Esophagus muscularis mucosa (tissue), 4 donors: ENCODE results near the gene HESX1. TPM values are rescaled to one million over a fixed set of nuclear protein-coding genes. Genes with fewer than 3 reads are reported as not detected.

Experiments used
- DNase-seq: peaks from one replicate; pipeline ENCODE4 v3.0.0-alpha.2; 2017; ENCODE audit errors: extremely low spot score
- H3K27ac ChIP-seq, 4 donors: fragments of 200-600 bp; sonication (generic); replicated peaks in 1 of 4; 1 replicate in 3 of 4; 2 replicates in 1 of 4; pipeline ENCODE4 v1.5.1; 2016 to 2019; ENCODE audit warnings: mild to moderate bottlenecking in 1 of 4
- H3K27me3 ChIP-seq, 4 donors: fragments of 200-600 bp; sonication (generic); one replicate each; pipeline versions ENCODE4 v1.5.1 to v1.6.0; 2016 to 2019
- H3K36me3 ChIP-seq, 4 donors: fragments of 200-600 bp; sonication (generic); one replicate each; pipeline ENCODE4 v1.5.1; 2016 to 2019
- H3K4me1 ChIP-seq, 4 donors: fragments of 200-600 bp; sonication (generic); one replicate each; pipeline ENCODE4 v1.5.1; 2016 to 2019
- H3K4me3 ChIP-seq, 4 donors: fragments of 200-600 bp; sonication (generic); 1 replicate in 2 of 4; 2 replicates in 2 of 4; pipeline ENCODE4 v1.5.1; 2016 to 2019; ENCODE audit warnings: mild to moderate bottlenecking in 4 of 4, moderate library complexity in 1 of 4
- H3K9me3 ChIP-seq, 4 donors: fragments of 200-600 bp; sonication (generic); 1 replicate in 3 of 4; 2 replicates in 1 of 4; pipeline ENCODE4 v1.5.1; 2016 to 2019
- CTCF ChIP-seq, 3 experiments: fragments of 200-600 bp in 2 of 3; fragments of 450-650 bp in 1 of 3; sonication (generic) in 2 of 3; IDR thresholded peaks; one replicate each; pipeline ENCODE4 v1.5.1; 2017 to 2019; ENCODE audit warnings: antibody characterized with exemption in 3 of 3, mild to moderate bottlenecking in 2 of 3, moderate library complexity in 1 of 3
- EP300 ChIP-seq: sonication (generic); formaldehyde crosslinking; IDR thresholded peaks from one replicate; pipeline ENCODE4 v1.6.1; 2017; ENCODE audit warnings: antibody characterized with exemption
- POLR2A ChIP-seq: fragments of 450-650 bp; IDR thresholded peaks from one replicate; pipeline ENCODE4 v1.6.1; 2017; ENCODE audit warnings: antibody characterized with exemption, moderate library complexity, mild to moderate bottlenecking, low read depth
- POLR2AphosphoS5 ChIP-seq, 2 donors: sonication (generic); formaldehyde crosslinking; IDR thresholded peaks; one replicate each; pipeline ENCODE4 v1.6.1; 2017; ENCODE audit warnings: antibody characterized with exemption in 2 of 2
- WGBS: methylation state at CpG from one replicate; pipeline ENCODE4 v1.1.5; 2018; 5-methylcytosine and 5-hydroxymethylcytosine counted together
- intact Hi-C: fragments of 100-400 bp; cut with DNase I; formaldehyde crosslinking; loops from one replicate; pipeline ENCODE4 v1.15.1; 2023
- total RNA-seq, 4 donors: library from RNA; depleted of rRNA; stranded (reverse); fragments of >200 nt; gene quantifications; one replicate each; pipeline versions ENCODE4 v1.1.0 to v1.2.1, GENCODE V29; 2016

HESX1 gene
- total RNA-seq, 4 donors from 2014 or later = 0.52 to 0.86 (median 0.83) TPM; not detected in 1

- no peak for TF ChIP-seq EP300
- TF ChIP-seq POLR2AphosphoS5 (IDR thresholded peaks at IDR 0.05) = no peak
- no peak for TF ChIP-seq POLR2A
- no peak for TF ChIP-seq CTCF (IDR thresholded peaks at IDR 0.05)
- whole genome bisulfite sequencing = 63% methylated on average over 4 of the region's 4 CpGs
- Histone ChIP-seq H3K4me1 (peaks cover 12 to 25% (median 24%) of the 10 kb centered on the region in 4 donors), H3K27me3 (no peaks in the 10 kb centered on the region), H3K4me3 (no peak overlapping the region), H3K27ac (no peak overlapping the region), H3K9me3 (no peaks in the 10 kb centered on the region), H3K36me3 (no peaks in the 10 kb centered on the region)
- DNase-seq = no peak
- intact Hi-C loops = loop anchor here (10.0 kb wide), 2 partner anchors 120 to 230 kb away; no protein-coding TSS in a partner anchor
These were observed 25.1 kb upstream of the HESX1 start for GRCh38 chr3:57224856-57225255.

GRCh38 chr3:57221883-57222282 is 22.1 kb upstream of the HESX1 start:
- Histone ChIP-seq H3K27ac (no peak overlapping the region), H3K4me3 (no peak overlapping the region), H3K9me3 (no peaks in the 10 kb centered on the region), H3K4me1 (peaks cover 0 to 8% (median 7%) of the 10 kb centered on the region in 4 donors), H3K36me3 (no peaks in the 10 kb centered on the region), H3K27me3 (no peaks in the 10 kb centered on the region)
- no peak for DNase-seq
- WGBS = 58% methylated on average over 2 of the region's 2 CpGs
- TF ChIP-seq POLR2A = no peak
- peak; percentile 20 to 32 (median 28) for TF ChIP-seq CTCF (IDR thresholded peaks at IDR 0.05)
- intact Hi-C loops = loop anchor here (10.0 kb wide), 2 partner anchors 117 to 227 kb away; no protein-coding TSS in a partner anchor

GRCh38 chr3:57206423-57206822 is 6.6 kb upstream of the HESX1 start:
- intact Hi-C loops = no loop called here
- TF ChIP-seq EP300 (no peak), CTCF (IDR thresholded peaks at IDR 0.05) (no peak), POLR2A (no peak), POLR2AphosphoS5 (IDR thresholded peaks at IDR 0.05) (no peak)
- no peaks in the 10 kb centered on the region for H3K4me1 ChIP-seq
- no peaks in the 10 kb centered on the region for H3K9me3 ChIP-seq
- no peak overlapping the region for H3K4me3 ChIP-seq
- H3K27ac ChIP-seq = no peak overlapping the region
- H3K36me3 ChIP-seq = no peaks in the 10 kb centered on the region
- 89% methylated on average over 2 of the region's 2 CpGs for WGBS
- no peak for DNase-seq
- no peaks in the 10 kb centered on the region for H3K27me3 ChIP-seq

GRCh38 chr3:57194641-57195040 is 5.1 kb downstream of the HESX1 start:
- no peak overlapping the region for H3K4me3 ChIP-seq
- intact Hi-C loops = no loop called here
- H3K27me3 ChIP-seq = peaks cover 0 to 11% (median 4%) of the 10 kb centered on the region in 4 donors
- H3K9me3 ChIP-seq = no peaks in the 10 kb centered on the region
- DNase-seq = no peak
- H3K4me1 ChIP-seq = no peaks in the 10 kb centered on the region
- 99% methylated on average over 4 of the region's 4 CpGs for WGBS
- TF ChIP-seq CTCF (IDR thresholded peaks at IDR 0.05) (no peak), POLR2AphosphoS5 (IDR thresholded peaks at IDR 0.05) (no peak)
- no peaks in the 10 kb centered on the region for H3K36me3 ChIP-seq
- no peak overlapping the region for H3K27ac ChIP-seq

GRCh38 chr3:57192028-57192427 is 7.8 kb downstream of the HESX1 start:
- no peak for DNase-seq
- H3K4me3 ChIP-seq = no peak overlapping the region
- H3K9me3 ChIP-seq = no peaks in the 10 kb centered on the region
- no peak overlapping the region for H3K27ac ChIP-seq
- TF ChIP-seq POLR2A = no peak
- no peak for TF ChIP-seq CTCF (IDR thresholded peaks at IDR 0.05)
- no peak for TF ChIP-seq EP300
- TF ChIP-seq POLR2AphosphoS5 (IDR thresholded peaks at IDR 0.05) = no peak
- no peaks in the 10 kb centered on the region for H3K36me3 ChIP-seq
- WGBS = 92% methylated on average over 3 of the region's 3 CpGs
- intact Hi-C loops = no loop called here
- peaks cover 0 to 11% (median 3%) of the 10 kb centered on the region in 4 donors for H3K27me3 ChIP-seq
- H3K4me1 ChIP-seq = no peaks in the 10 kb centered on the region
